HEK293 (cell line): ENCODE measurements around the gene NFKBIZ.

Experiments
- CTCF ChIA-PET: fragments of 350-600 bp; formaldehyde crosslinking; extraction: SDS; loops from one replicate; lab custom pipeline; 2021; ENCODE audit warnings: antibody characterized with exemption; lab: Yijun Ruan, JAX
- POLR2A ChIA-PET: fragments of 300-600 bp; formaldehyde crosslinking; extraction: SDS; loops from one replicate; lab custom pipeline; 2020; ENCODE audit warnings: antibody characterized with exemption, inconsistent platforms; lab: Yijun Ruan, JAX
- H3K27ac ChIP-seq: fragments of 200-500 bp; sonication (Bioruptor generic); 2 replicates; pipeline ENCODE4 v1.5.1; 2014; ENCODE audit warnings: low read depth, low read length, control low read depth, inconsistent platforms; ENCODE audit errors: extremely low read depth
- H3K36me3 ChIP-seq, 2 experiments: fragments of 200-500 bp in 1 of 2; sonication (Bioruptor generic) in 1 of 2; 1 replicate in 1 of 2; 2 replicates in 1 of 2; pipeline ENCODE4 v1.5.1; 2014 to 2017; ENCODE audit warnings: inconsistent platforms in 2 of 2, low read length in 2 of 2; ENCODE audit not compliant: control insufficient read depth in 2 of 2, insufficient read depth in 1 of 2
- H3K4me1 ChIP-seq: fragments of 200-500 bp; sonication (Bioruptor generic); 2 replicates; pipeline ENCODE4 v1.5.1; 2014; ENCODE audit warnings: mild to moderate bottlenecking, low read length, inconsistent platforms; ENCODE audit not compliant: control insufficient read depth, insufficient read depth
- H3K4me3 ChIP-seq: 2 replicates; pipeline ENCODE4 v1.5.1; 2011; ENCODE audit warnings: low read depth, mild to moderate bottlenecking, control low read depth, low read length, moderate library complexity
- H3K9me3 ChIP-seq: fragments of 200-500 bp; sonication (Bioruptor generic); 2 replicates; pipeline ENCODE4 v1.5.1; 2014; ENCODE audit warnings: low read depth, low read length, inconsistent platforms; ENCODE audit not compliant: control insufficient read depth, insufficient read depth
- ATF2 ChIP-seq: fragments of 450-650 bp; formaldehyde crosslinking; IDR thresholded peaks from 2 replicates; pipeline ENCODE4 v1.5.1; 2016; ENCODE audit warnings: missing biosample characterization, missing genetic modification characterization, low read depth
- ELK4 ChIP-seq: IDR thresholded peaks from 2 replicates; pipeline ENCODE4 v1.6.1; 2011; ENCODE audit warnings: mild to moderate bottlenecking, low read depth, low read length, borderline replicate concordance
- GLIS1 ChIP-seq: fragments of 450-650 bp; formaldehyde crosslinking; IDR thresholded peaks from 2 replicates; pipeline ENCODE4 v1.5.1; 2016; ENCODE audit warnings: missing biosample characterization, missing genetic modification characterization
- GLIS2 ChIP-seq: fragments of 450-650 bp; formaldehyde crosslinking; IDR thresholded peaks from 2 replicates; pipeline ENCODE4 v1.5.1; 2016; ENCODE audit warnings: missing biosample characterization, missing genetic modification characterization
- IKZF3 ChIP-seq: fragments of 450-650 bp; IDR thresholded peaks from 2 replicates; pipeline ENCODE4 v1.5.0; 2018; ENCODE audit warnings: missing biosample characterization, mild to moderate bottlenecking, missing genetic modification characterization, moderate library complexity
- KLF8 ChIP-seq: fragments of 450-650 bp; formaldehyde crosslinking; IDR thresholded peaks from 2 replicates; pipeline ENCODE4 v1.5.1; 2016; ENCODE audit warnings: missing biosample characterization, missing genetic modification characterization
- TSHZ1 ChIP-seq: fragments of 450-650 bp; formaldehyde crosslinking; IDR thresholded peaks from 2 replicates; pipeline ENCODE4 v1.5.1; 2016; ENCODE audit warnings: missing biosample characterization, missing genetic modification characterization, borderline replicate concordance
- ZBTB17 ChIP-seq: fragments of 450-650 bp; formaldehyde crosslinking; IDR thresholded peaks from 2 replicates; pipeline ENCODE4 v1.5.1; 2016; ENCODE audit warnings: missing biosample characterization, missing genetic modification characterization
- ZBTB21 ChIP-seq: fragments of 450-650 bp; formaldehyde crosslinking; IDR thresholded peaks from 2 replicates; pipeline ENCODE4 v1.5.1; 2017; ENCODE audit warnings: missing biosample characterization, missing genetic modification characterization
- ZFHX2 ChIP-seq: fragments of 450-650 bp; formaldehyde crosslinking; conservative IDR thresholded peaks from 2 replicates; pipeline ENCODE4 v1.5.1; 2016; ENCODE audit warnings: missing biosample characterization, missing genetic modification characterization
- ZNF175 ChIP-seq: fragments of 450-650 bp; formaldehyde crosslinking; IDR thresholded peaks from 2 replicates; pipeline ENCODE4 v1.5.1; 2016; ENCODE audit warnings: missing biosample characterization, missing genetic modification characterization
- ZNF184 ChIP-seq: fragments of 450-650 bp; IDR thresholded peaks from 2 replicates; pipeline ENCODE4 v1.5.1; 2018; ENCODE audit warnings: missing biosample characterization, mild to moderate bottlenecking, missing genetic modification characterization
- ZNF302 ChIP-seq: fragments of 450-650 bp; formaldehyde crosslinking; IDR thresholded peaks from 2 replicates; pipeline ENCODE4 v1.5.1; 2016; ENCODE audit warnings: missing biosample characterization, missing genetic modification characterization, low read depth
- ZNF366 ChIP-seq: fragments of 450-650 bp; formaldehyde crosslinking; conservative IDR thresholded peaks from 2 replicates; pipeline ENCODE4 v1.5.1; 2016; ENCODE audit warnings: missing biosample characterization, missing genetic modification characterization
- ZNF391 ChIP-seq: fragments of 450-650 bp; formaldehyde crosslinking; IDR thresholded peaks from 2 replicates; pipeline ENCODE4 v1.5.1; 2016; ENCODE audit warnings: low read depth, missing biosample characterization, missing genetic modification characterization, borderline replicate concordance
- ZNF600 ChIP-seq: fragments of 450-650 bp; formaldehyde crosslinking; IDR thresholded peaks from 2 replicates; pipeline ENCODE4 v1.5.1; 2016; ENCODE audit warnings: missing biosample characterization, missing genetic modification characterization
- ZNF629 ChIP-seq: fragments of 450-650 bp; formaldehyde crosslinking; IDR thresholded peaks from 2 replicates; pipeline ENCODE4 v1.5.1; 2017; ENCODE audit warnings: missing biosample characterization, missing genetic modification characterization
- ZNF707 ChIP-seq: fragments of 450-650 bp; formaldehyde crosslinking; IDR thresholded peaks from 2 replicates; pipeline ENCODE4 v1.5.1; 2016; ENCODE audit warnings: missing biosample characterization, missing genetic modification characterization
- ZNF785 ChIP-seq: fragments of 450-650 bp; formaldehyde crosslinking; IDR thresholded peaks from 2 replicates; pipeline ENCODE4 v1.5.1; 2016; ENCODE audit warnings: missing biosample characterization, missing genetic modification characterization
- ZNF843 ChIP-seq: fragments of 450-650 bp; formaldehyde crosslinking; IDR thresholded peaks from 2 replicates; pipeline ENCODE4 v1.5.1; 2016; ENCODE audit warnings: missing biosample characterization, missing genetic modification characterization
- TF ChIP-seq, protein P1 (sequence below): fragments of 450-650 bp; formaldehyde crosslinking; IDR thresholded peaks from 2 replicates; pipeline ENCODE4 v1.5.1; 2016; ENCODE audit warnings: missing biosample characterization, missing genetic modification characterization
- TF ChIP-seq, protein P2 (sequence below): fragments of 450-650 bp; formaldehyde crosslinking; IDR thresholded peaks from 2 replicates; pipeline ENCODE4 v1.5.1; 2016; ENCODE audit warnings: missing biosample characterization, missing genetic modification characterization

Gene NFKBIZ

DNA sequence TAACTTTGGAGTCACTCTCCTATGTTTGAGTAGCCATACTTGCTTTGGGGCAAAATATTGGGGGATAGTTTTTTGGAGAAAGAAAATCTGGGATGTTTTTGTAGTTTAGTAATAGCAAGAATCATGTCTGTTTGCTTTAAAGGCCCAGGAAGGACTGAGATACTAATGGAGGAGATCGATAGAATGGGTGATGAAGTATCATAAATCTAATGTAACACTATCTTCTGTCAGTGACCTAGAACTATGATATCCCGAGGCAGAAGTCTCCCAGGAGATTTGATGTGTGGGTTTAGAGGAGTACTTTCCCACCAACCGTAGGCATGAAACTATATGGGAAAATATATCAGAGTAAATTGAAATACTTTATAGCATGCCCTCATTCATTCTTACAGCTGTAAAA is 21.0 kb upstream of the NFKBIZ start (continued):
- TF ChIP-seq TSHZ1 (tag by site-specific recombination) (peak; percentile 29; the same call in 1 of the 2 replicates), ZNF707 (tag by site-specific recombination) (no peak), ZNF302 (tag by site-specific recombination) (no peak), ZNF391 (tag by site-specific recombination) (no peak), ZNF785 (tag by site-specific recombination) (no peak), IKZF3 (tag by site-specific recombination) (peak; percentile 34; the same call in 1 of the 2 replicates), ELK4 (no peak), ZNF843 (tag by site-specific recombination) (0 out of 2 replicates have a peak, but pooled peaks have one; percentile 27), GLIS2 (tag by site-specific recombination) (no peak)
- TF ChIP-seq, protein P1, sequence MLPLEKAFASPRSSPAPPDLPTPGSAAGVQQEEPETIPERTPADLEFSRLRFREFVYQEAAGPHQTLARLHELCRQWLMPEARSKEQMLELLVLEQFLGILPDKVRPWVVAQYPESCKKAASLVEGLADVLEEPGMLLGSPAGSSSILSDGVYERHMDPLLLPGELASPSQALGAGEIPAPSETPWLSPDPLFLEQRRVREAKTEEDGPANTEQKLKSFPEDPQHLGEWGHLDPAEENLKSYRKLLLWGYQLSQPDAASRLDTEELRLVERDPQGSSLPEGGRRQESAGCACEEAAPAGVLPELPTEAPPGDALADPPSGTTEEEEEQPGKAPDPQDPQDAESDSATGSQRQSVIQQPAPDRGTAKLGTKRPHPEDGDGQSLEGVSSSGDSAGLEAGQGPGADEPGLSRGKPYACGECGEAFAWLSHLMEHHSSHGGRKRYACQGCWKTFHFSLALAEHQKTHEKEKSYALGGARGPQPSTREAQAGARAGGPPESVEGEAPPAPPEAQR, result no peak
- TF ChIP-seq, all 188 proteins: peak for 7

DNA sequence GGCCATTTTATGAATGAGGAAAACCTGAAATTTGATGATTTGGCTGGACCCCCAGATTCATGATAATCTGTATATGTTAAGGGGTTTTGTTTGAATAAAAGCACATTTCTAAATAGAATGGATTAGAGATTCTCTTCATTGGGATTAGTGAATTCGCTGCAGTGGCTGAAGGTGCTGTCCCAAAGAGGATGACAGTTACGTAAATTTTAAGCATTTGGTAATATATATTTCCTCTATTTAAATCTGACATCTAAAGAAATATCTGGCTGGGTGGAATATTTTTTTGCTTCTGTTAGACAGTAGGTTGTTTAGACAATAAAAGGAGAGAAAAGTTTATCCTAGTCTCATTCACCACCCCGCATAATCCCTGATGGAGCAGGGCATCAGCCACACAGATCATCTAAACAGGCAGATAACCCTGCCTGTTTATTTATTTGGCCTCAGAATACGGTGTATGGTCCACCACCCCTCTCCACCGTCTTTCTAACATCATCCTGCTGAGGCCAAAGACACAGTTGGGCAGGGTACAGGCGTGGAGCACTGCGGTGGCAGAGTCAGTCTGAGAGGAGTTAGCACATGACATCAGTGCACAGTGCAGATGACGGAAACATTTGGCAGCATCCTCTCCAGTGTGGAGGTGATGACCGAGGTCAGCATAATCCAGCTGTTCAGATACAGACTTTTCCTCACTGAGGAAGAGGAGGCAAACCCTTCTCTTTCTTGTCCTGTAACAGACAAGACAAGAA is 20.4 kb upstream of the NFKBIZ start:
- H3K9me3 ChIP-seq, result no peaks in the 10 kb centered on the region
- H3K4me1 ChIP-seq, result no peaks in the 10 kb centered on the region
- POLR2A ChIA-PET, result interaction anchor here (1.4 kb wide), 1 partner anchor 21 kb away, joined by 4 read pairs; the partner anchor contains the start of gene NFKBIZ
- no peaks in the 10 kb centered on the region; a peak in 1 of 3 replicates for H3K36me3 ChIP-seq
- CTCF ChIA-PET, result interaction anchor here (0.6 to 1.4 kb wide), 3 partner anchors 15 to 400 kb away, joined by 3 to 5 read pairs (median 3); no protein-coding TSS in a partner anchor
- H3K27ac ChIP-seq, result no peak overlapping the region
- H3K4me3 ChIP-seq, result no peak overlapping the region; the same call in 1 of the 2 replicates
- TF ChIP-seq ZNF600 (tag by site-specific recombination), result peak; percentile 78
- TF ChIP-seq, protein P2, sequence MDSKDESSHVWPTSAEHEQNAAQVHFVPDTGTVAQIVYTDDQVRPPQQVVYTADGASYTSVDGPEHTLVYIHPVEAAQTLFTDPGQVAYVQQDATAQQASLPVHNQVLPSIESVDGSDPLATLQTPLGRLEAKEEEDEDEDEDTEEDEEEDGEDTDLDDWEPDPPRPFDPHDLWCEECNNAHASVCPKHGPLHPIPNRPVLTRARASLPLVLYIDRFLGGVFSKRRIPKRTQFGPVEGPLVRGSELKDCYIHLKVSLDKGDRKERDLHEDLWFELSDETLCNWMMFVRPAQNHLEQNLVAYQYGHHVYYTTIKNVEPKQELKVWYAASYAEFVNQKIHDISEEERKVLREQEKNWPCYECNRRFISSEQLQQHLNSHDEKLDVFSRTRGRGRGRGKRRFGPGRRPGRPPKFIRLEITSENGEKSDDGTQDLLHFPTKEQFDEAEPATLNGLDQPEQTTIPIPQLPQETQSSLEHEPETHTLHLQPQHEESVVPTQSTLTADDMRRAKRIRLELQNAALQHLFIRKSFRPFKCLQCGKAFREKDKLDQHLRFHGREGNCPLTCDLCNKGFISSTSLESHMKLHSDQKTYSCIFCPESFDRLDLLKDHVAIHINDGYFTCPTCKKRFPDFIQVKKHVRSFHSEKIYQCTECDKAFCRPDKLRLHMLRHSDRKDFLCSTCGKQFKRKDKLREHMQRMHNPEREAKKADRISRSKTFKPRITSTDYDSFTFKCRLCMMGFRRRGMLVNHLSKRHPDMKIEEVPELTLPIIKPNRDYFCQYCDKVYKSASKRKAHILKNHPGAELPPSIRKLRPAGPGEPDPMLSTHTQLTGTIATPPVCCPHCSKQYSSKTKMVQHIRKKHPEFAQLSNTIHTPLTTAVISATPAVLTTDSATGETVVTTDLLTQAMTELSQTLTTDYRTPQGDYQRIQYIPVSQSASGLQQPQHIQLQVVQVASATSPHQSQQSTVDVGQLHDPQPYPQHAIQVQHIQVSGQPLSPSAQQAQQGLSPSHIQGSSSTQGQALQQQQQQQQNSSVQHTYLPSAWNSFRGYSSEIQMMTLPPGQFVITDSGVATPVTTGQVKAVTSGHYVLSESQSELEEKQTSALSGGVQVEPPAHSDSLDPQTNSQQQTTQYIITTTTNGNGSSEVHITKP (tag by site-specific recombination), result peak; percentile 54
- peak; percentile 91 for TF ChIP-seq ZNF629 (tag by site-specific recombination)
- TF ChIP-seq ZNF366 (tag by site-specific recombination), result peak; percentile 67
- no peak for TF ChIP-seq ZNF184 (tag by site-specific recombination)
- TF ChIP-seq ZBTB17 (tag by site-specific recombination), result peak; percentile 93
- peak; percentile 32 for TF ChIP-seq GLIS1
- TF ChIP-seq ZBTB21 (tag by site-specific recombination), result peak; percentile 81
- TF ChIP-seq ZFHX2 (tag by site-specific recombination), result no peak
- peak; percentile 31; the same call in 1 of the 2 replicates for TF ChIP-seq KLF8 (tag by site-specific recombination)
- TF ChIP-seq ZNF175 (tag by site-specific recombination), result no peak
- peak; percentile 56; the same call in 1 of the 2 replicates for TF ChIP-seq ATF2 (tag by site-specific recombination)
